ENCODE data around the gene OR4Q3. TPM values are rescaled to one million over a fixed set of nuclear protein-coding genes. Genes with fewer than 3 reads are reported as not detected.
"Not testable (repeated sequence)": the region's sequence is repeated elsewhere in the genome, so short reads cannot be mapped to it uniquely, and the experiment has no call there.

OR4Q3 gene
- total RNA-seq: not detected

DNA sequence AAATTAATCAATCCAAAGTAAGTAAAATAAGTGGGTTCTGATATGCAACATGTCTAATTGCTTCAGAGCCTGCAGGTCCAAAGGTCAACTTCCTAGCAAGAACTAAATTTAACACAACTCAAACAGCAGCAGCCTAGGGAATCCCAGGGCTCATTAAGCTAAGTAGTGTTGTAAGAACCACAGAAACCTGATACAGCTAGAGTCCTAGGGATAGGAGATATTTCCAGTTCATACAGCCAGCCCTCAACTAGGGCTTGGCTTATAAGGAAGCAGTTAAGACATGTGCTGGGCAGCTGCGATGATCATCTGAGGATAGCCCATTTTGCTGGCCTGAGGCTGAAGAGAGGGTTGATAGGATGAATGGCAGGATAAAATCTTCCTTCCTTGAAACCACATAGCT lies at the start of gene OR4Q3:
Gene OR4Q3 (plus strand): TSS at position 316 of the 400 bp plus-strand sequence.
- Mint-ChIP-seq H3K27me3 (peaks cover 14% of the 10 kb centered on the region), H3K4me1 (no peaks in the 10 kb centered on the region), H3K9me3 (peaks cover 3% of the 10 kb centered on the region), H3K4me3 (no peak within 1 kb of the TSS), H3K36me3 (ENCODE audit: low read depth) (no peaks in the 10 kb centered on the region), H3K27ac (no peak within 1 kb of the TSS)
- ATAC-seq (replicated peaks): no peak

DNA sequence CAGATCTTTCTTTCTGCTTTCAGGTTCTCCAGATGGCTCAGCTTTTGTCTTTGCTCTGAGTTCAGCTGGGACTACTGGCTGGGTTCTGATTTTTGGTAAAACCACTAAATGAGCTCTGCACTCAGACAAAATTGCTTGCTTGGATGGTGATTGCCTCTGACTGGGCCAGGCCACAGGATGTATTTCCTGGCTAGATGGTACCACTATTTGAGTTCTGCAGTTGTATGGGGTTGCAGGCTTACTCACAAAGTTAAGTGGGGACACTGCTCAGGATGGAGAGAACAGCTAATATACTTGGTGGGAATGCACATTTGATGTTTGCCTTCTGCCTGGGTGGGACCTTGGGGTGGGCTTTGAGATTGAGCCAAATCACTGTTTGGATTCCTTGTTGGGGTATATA lies 14.0 kb upstream of the OR4Q3 start:
- no peaks in the 10 kb centered on the region for H3K4me1 Mint-ChIP-seq
- H3K27ac Mint-ChIP-seq: no peak overlapping the region
- H3K36me3 Mint-ChIP-seq (ENCODE audit: low read depth): no peaks in the 10 kb centered on the region
- no peak overlapping the region for H3K4me3 Mint-ChIP-seq
- H3K27me3 Mint-ChIP-seq: peaks cover 5% of the 10 kb centered on the region
- H3K9me3 Mint-ChIP-seq: peaks cover 4% of the 10 kb centered on the region
- ATAC-seq (replicated peaks): no peak

DNA sequence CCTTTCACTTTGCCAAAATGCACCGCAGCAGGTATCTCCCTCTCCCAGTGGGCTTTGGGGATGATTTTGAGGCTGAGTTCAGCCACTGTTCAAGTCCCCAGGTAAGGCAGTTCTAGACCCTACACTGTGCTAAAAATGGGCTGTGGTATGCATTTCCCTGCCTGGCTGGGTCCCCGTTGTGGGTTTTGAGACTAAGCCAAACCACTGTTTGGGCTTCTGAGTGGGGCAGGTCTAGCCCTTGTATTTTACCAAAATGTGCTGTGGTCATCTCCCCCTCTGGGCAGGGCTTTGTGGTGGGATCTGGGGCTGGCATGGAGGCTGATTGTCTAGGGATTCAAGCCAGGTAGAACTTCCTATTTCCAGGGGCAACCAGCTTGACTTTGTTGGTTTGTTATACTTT lies 13.6 kb upstream of the OR4Q3 start:
- Mint-ChIP-seq H3K27me3 (peaks cover 5% of the 10 kb centered on the region), H3K27ac (no peak overlapping the region), H3K9me3 (peaks cover 4% of the 10 kb centered on the region), H3K36me3 (ENCODE audit: low read depth) (no peaks in the 10 kb centered on the region), H3K4me3 (no peak overlapping the region), H3K4me1 (no peaks in the 10 kb centered on the region)
- ATAC-seq (replicated peaks): no peak

DNA sequence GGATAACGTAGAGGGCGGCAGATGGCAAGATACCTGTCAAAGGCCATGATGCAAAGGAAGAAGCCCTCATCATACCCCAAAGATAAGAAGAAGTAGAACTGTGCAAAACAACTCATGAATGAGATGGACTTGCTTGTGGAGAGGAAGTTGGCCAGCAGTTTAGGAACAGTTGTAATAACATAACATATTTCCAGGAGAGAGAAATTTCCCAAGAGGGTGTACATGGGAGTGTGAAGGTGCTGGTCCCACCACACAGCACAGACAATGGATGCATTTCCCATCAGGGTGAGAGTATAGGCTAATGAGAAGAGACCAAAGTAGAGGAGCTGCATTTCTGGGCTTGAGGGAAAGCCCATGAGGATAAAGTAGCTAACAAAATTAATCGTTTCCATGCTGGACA lies 9.5 kb upstream of the OR4Q3 start:
- not testable (repeated sequence) for ATAC-seq (replicated peaks); H3K9me3 Mint-ChIP-seq; H3K36me3 Mint-ChIP-seq (ENCODE audit: low read depth); H3K4me3 Mint-ChIP-seq; H3K27me3 Mint-ChIP-seq; H3K27ac Mint-ChIP-seq; H3K4me1 Mint-ChIP-seq

DNA sequence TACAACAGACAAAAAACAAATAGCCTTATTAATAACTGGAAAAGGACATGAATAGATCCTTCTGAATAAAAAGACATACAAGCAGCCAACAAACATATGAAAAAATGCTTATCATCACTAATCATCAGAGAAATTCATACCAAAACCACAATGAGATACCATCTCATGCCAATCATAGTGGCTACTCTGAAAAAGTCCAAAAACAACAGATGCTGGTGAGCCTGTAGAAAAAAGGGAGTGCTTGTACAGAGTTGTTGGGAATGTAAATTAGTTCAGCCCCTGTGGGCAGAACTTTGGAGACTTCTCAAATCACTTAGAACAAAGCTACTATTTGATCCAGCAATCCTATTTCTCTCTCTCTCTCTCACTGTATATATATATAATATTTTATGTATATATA lies 8.9 kb downstream of the OR4Q3 start:
- H3K36me3 Mint-ChIP-seq (ENCODE audit: low read depth); H3K27me3 Mint-ChIP-seq; H3K4me3 Mint-ChIP-seq; ATAC-seq (replicated peaks); H3K4me1 Mint-ChIP-seq; H3K9me3 Mint-ChIP-seq; H3K27ac Mint-ChIP-seq: not testable (repeated sequence)

DNA sequence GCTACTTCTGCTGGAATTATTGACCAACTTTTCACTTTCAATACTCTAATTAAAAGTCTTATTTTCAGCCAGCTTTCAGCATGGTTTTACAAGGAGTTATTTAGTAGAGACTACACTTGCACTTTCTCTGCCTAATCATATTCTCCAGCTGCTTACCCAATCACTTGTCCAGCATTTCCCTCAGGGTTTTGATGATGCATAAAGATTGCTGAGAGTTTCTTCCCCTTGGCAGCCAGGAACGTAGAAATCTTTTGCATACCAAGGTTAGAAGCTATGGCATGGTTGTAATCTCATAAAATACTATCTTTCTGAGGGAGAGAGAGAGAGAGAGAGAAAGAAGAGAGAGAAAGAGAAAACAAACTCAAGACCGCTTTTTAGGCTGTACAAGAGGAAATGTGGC lies 10.8 kb downstream of the OR4Q3 start:
- no peak overlapping the region for H3K4me3 Mint-ChIP-seq
- no peaks in the 10 kb centered on the region for H3K9me3 Mint-ChIP-seq
- no peak for ATAC-seq (replicated peaks)
- no peaks in the 10 kb centered on the region for H3K27me3 Mint-ChIP-seq
- no peaks in the 10 kb centered on the region for H3K36me3 Mint-ChIP-seq (ENCODE audit: low read depth)
- no peak overlapping the region for H3K27ac Mint-ChIP-seq
- H3K4me1 Mint-ChIP-seq: no peaks in the 10 kb centered on the region

DNA sequence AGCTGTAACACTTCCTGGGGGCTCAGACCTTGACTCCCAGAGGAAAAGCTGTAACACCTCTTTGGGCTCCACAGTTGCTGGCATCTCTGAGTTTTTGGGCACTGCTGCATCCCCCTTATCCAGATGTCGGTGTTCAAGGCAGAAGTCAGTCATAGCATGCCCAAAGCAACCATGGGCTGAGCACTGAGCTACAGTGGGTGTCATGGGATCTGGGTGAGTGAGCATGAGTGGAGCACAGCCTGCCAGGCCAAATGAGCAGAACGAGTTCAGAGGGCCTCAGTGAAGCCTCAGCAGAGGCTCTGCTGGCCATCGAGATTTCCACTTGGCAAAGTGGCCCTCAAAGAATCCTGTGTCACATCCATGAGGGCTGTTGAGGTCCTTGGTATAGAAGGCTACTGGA lies 28.1 kb downstream of the OR4Q3 start:
- not testable (repeated sequence) for H3K36me3 Mint-ChIP-seq (ENCODE audit: low read depth); ATAC-seq (replicated peaks); H3K4me3 Mint-ChIP-seq; H3K27ac Mint-ChIP-seq; H3K27me3 Mint-ChIP-seq; H3K4me1 Mint-ChIP-seq; H3K9me3 Mint-ChIP-seq

DNA sequence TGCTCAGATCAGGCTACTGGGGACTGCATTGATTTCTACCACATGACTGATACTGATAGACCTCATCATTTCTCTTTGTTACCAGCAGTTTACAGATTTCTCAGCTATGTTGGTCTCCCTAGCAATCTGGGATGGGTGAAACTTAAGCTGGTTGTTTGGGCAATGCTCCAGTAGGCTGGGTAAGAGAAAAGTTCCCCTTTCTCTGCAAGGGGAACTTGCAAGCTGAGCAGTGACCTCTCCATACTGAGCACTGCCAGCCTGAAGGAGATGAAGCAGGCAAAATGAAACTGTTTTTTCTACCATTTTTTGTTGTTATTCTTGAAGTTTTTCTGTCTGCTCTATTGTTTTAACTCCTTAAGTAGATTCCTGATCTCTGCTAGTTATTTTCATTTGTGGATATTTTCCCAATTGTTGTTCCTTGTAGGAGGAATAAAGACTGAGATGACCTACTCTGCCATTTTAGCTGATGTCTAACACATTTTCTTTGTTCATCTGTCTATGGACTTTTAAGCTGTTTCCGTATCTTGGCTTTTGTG lies 28.6 kb downstream of the OR4Q3 start:
- ATAC-seq (replicated peaks): no peak
- no peak overlapping the region for H3K4me3 Mint-ChIP-seq
- no peak overlapping the region for H3K27ac Mint-ChIP-seq
- peaks cover 6% of the 10 kb centered on the region for H3K27me3 Mint-ChIP-seq
- H3K4me1 Mint-ChIP-seq: no peaks in the 10 kb centered on the region
- H3K9me3 Mint-ChIP-seq: peaks cover 9% of the 10 kb centered on the region
- H3K36me3 Mint-ChIP-seq (ENCODE audit: low read depth): no peaks in the 10 kb centered on the region

DNA sequence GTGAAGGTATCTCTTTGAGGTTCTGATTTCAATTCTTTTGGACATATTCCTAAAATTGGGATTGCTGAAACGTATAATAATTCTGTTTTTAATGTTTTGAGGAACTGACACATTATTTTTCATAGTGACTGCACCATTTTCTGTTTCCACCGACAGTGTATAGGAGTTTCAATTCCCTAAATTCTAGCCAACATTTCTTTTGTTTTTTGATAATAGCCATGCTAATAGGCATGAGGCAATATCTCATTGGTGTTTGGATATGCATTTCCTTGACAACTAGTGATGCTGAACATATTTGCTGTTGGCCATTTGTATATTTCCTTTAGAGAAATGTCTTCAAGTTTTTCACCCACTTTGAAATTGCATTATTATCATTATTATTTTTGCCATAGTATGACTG lies 29.1 kb downstream of the OR4Q3 start:
- not testable (repeated sequence) for H3K36me3 Mint-ChIP-seq (ENCODE audit: low read depth); H3K9me3 Mint-ChIP-seq; ATAC-seq (replicated peaks); H3K4me1 Mint-ChIP-seq; H3K4me3 Mint-ChIP-seq; H3K27ac Mint-ChIP-seq; H3K27me3 Mint-ChIP-seq

DNA sequence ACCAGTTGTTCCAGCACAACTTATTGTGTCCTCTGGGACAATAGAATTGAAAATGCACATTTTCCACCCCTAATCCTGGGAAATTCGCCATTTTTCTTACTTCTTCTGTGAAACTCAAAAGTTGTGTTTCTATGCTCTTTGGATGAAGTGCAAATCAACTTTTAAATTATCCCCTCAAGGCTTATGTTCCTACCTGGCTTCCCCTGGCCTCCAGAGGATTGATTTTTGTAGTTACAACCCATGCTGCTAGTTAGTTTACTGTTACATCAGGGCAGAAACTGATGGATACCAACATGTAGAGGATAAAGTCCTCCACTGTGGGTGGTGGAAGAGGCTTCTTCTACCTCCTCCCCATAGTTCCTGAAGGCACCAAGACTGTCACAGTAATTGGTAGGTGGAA lies 29.8 kb downstream of the OR4Q3 start, which contains the start of gene OR4M1:
Gene OR4M1 (plus strand): TSS at position 301 of the 400 bp plus-strand sequence. CDS start 6,819 bp downstream, outside the sequence.
- H3K9me3 Mint-ChIP-seq; H3K4me3 Mint-ChIP-seq; ATAC-seq (replicated peaks); H3K27ac Mint-ChIP-seq; H3K4me1 Mint-ChIP-seq; H3K36me3 Mint-ChIP-seq (ENCODE audit: low read depth): not testable (repeated sequence)
- H3K27me3 Mint-ChIP-seq: peaks cover 12% of the 10 kb centered on the region

DNA sequence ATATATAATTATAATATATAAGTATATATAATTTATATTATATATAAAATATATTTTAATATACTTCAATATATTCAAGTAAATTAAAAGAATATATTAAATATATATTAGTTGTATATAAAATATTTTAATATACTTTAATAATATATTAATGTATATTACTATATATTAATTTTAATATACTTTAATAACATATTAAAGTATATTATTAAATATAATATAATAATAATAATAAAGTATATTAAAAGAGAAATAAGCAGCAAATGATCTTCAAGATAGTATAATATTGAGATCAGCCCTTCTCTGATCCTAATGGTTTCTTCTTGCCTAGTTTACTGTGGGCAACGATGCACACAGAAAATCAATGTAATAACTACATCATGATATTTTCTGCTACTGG lies 32.2 kb downstream of the OR4Q3 start:
- no peaks in the 10 kb centered on the region for H3K36me3 Mint-ChIP-seq (ENCODE audit: low read depth)
- H3K27ac Mint-ChIP-seq: no peak overlapping the region
- peaks cover 22% of the 10 kb centered on the region for H3K27me3 Mint-ChIP-seq
- H3K4me3 Mint-ChIP-seq: no peak overlapping the region
- H3K4me1 Mint-ChIP-seq: no peaks in the 10 kb centered on the region
- no peak for ATAC-seq (replicated peaks)
- peaks cover 8% of the 10 kb centered on the region for H3K9me3 Mint-ChIP-seq

DNA sequence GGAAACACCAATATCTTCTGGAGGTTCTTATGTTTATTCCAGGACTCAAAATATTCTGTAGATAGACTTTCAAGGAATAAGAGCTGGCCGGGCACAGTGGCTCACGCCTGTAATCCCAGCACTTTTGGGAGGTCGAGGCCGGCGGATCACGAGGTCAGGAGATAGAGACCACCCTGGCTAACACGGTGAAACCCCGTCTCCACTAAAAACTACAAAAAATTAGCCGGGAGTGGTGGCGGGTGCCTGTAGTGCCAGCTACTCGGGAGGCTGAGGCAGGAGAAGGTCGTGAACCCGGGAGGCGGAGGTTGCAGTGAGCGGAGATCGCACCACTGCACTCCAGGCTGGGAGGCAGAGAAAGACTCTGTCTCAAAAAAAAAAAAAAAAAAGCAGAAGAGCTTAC lies 42.5 kb downstream of the OR4Q3 start:
- H3K36me3 Mint-ChIP-seq (ENCODE audit: low read depth); H3K9me3 Mint-ChIP-seq; H3K4me3 Mint-ChIP-seq; ATAC-seq (replicated peaks); H3K4me1 Mint-ChIP-seq; H3K27me3 Mint-ChIP-seq; H3K27ac Mint-ChIP-seq: not testable (repeated sequence)

DNA sequence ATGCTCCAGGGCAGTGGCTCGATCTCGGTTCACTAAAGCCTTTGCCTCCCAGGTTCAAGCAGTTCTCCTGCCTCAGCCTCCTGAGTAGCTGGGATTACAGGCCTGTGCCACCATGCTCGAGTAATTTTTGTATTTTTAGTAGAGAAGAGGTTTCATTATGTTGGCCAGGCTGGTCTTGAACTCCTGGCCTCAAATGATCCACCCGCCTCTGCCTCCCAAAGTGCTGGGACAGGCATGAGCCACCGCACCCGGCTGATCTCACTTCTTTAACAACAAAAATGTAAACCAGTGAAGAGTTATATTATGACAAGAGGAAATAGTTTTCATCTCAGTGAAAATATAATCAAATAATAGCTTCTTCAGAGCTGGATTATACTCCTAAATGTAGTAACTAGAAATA lies 43.9 kb downstream of the OR4Q3 start:
- ATAC-seq (replicated peaks): not testable (repeated sequence)

DNA sequence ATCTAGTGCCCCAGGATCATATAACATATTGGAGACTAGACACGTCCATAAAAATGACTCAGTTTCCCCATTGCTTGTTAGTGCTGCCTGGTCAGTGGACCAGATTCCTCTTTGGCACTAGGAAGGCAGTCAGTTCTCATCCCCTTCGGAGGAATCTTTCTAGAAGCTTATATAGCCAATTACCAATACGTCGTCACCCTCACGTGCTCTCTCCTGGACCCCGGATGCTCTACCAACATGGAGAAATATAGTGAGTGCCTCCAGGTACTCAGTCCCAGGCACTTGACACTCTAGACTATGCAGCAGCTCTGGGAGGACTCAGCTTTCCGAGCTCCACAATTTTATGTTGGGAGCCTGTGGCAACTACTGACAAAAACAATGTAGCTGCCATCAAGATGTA lies 44.8 kb downstream of the OR4Q3 start:
- not testable (repeated sequence) for H3K9me3 Mint-ChIP-seq; H3K4me1 Mint-ChIP-seq; H3K27me3 Mint-ChIP-seq; H3K4me3 Mint-ChIP-seq; ATAC-seq (replicated peaks); H3K36me3 Mint-ChIP-seq (ENCODE audit: low read depth); H3K27ac Mint-ChIP-seq

More for the DNA sequence above, 43.9 kb downstream of the OR4Q3 start:
- H3K27me3 Mint-ChIP-seq; H3K9me3 Mint-ChIP-seq; H3K36me3 Mint-ChIP-seq (ENCODE audit: low read depth); H3K4me1 Mint-ChIP-seq; H3K4me3 Mint-ChIP-seq; H3K27ac Mint-ChIP-seq: not testable (repeated sequence)

DNA sequence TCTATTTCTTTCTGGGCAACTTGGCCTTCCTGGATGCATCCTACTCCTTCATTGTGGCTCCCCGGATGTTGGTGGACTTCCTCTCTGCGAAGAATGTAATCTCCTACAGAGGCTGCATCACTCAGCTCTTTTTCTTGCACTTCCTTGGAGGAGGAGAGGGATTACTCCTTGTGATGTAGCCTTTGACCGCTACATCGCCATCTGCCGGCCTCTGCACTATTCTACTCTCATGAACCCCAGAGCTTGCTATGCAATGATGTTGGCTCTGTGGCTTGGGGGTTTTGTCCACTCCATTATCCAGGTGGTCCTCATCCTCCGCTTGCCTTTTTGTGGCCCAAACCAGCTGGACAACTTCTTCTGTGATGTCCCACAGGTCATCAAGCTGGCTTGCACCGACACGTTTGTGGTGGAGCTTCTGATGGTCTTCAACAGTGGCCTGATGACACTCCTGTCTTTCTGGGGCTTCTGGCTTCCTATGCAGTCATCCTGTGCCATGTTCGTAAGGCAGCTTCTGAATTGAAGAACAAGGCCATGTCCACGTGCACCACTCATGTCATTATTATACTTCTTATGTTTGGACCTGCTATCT lies 53.2 kb downstream of the OR4Q3 start:
- not testable (repeated sequence) for H3K4me1 Mint-ChIP-seq; ATAC-seq (replicated peaks); H3K36me3 Mint-ChIP-seq (ENCODE audit: low read depth); H3K27ac Mint-ChIP-seq; H3K27me3 Mint-ChIP-seq; H3K4me3 Mint-ChIP-seq; H3K9me3 Mint-ChIP-seq
